Prostate gland (tissue), 2 donors: ENCODE results near the gene FHIT. TPM values are rescaled to one million over a fixed set of nuclear protein-coding genes. Genes with fewer than 3 reads are reported as not detected.

ENCODE experiments used
- DNase-seq: peaks from one replicate; pipeline ENCODE4 v3.0.0-alpha.2; 2019; ENCODE audit warnings: low spot score
- H3K27ac ChIP-seq, 2 donors: fragments of 200-600 bp; sonication (generic); 2 replicates each; pipeline ENCODE4 v1.5.1; 2017 to 2019
- H3K27me3 ChIP-seq: fragments of 200-600 bp; sonication (generic); replicated peaks from 2 replicates; pipeline ENCODE4 v1.5.1; 2019; ENCODE audit not compliant: insufficient read depth
- H3K36me3 ChIP-seq, 2 donors: fragments of 200-600 bp; sonication (generic); 1 replicate in 1 of 2; 2 replicates in 1 of 2; pipeline versions ENCODE4 v1.5.1 to v1.8.1; 2017 to 2019
- H3K4me1 ChIP-seq: fragments of 200-600 bp; sonication (generic); replicated peaks from 2 replicates; pipeline ENCODE4 v1.5.1; 2019
- H3K4me3 ChIP-seq, 2 donors: fragments of 200-600 bp; sonication (generic); 2 replicates each; pipeline ENCODE4 v1.5.1; 2017 to 2019
- H3K9me3 ChIP-seq: fragments of 200-600 bp; sonication (generic); 2 replicates; pipeline ENCODE4 v1.5.1; 2017
- CTCF ChIP-seq, 4 experiments: fragments of 200-600 bp in 2 of 4; fragments of 450-650 bp in 2 of 4; sonication (generic) in 2 of 4; IDR thresholded peaks; 1 replicate in 3 of 4; 2 replicates in 1 of 4; pipeline ENCODE4 v1.5.1; 2016 to 2019; ENCODE audit warnings: antibody characterized with exemption in 4 of 4, mild to moderate bottlenecking in 2 of 4, moderate library complexity in 2 of 4
- POLR2A ChIP-seq: fragments of 450-650 bp; IDR thresholded peaks from one replicate; pipeline ENCODE4 v1.6.1; 2016; ENCODE audit warnings: antibody characterized with exemption, mild to moderate bottlenecking
- POLR2AphosphoS5 ChIP-seq: sonication (generic); formaldehyde crosslinking; IDR thresholded peaks from one replicate; pipeline ENCODE4 v1.6.1; 2017; ENCODE audit warnings: antibody characterized with exemption
- WGBS: methylation state at CpG from one replicate; pipeline ENCODE4 v1.1.5; 2018; 5-methylcytosine and 5-hydroxymethylcytosine counted together
- intact Hi-C: fragments of 100-400 bp; cut with DNase I; formaldehyde crosslinking; loops from one replicate; pipeline ENCODE4 v1.14.2; 2022
- total RNA-seq, 2 donors: library from RNA; depleted of rRNA; stranded (reverse); fragments of >200 nt; gene quantifications; one replicate each; pipeline ENCODE4 v1.1.0, GENCODE V29; 2016

The FHIT gene
- total RNA-seq, 2 donors from 2014 or later, result 6.4 to 10.4 TPM

DNA sequence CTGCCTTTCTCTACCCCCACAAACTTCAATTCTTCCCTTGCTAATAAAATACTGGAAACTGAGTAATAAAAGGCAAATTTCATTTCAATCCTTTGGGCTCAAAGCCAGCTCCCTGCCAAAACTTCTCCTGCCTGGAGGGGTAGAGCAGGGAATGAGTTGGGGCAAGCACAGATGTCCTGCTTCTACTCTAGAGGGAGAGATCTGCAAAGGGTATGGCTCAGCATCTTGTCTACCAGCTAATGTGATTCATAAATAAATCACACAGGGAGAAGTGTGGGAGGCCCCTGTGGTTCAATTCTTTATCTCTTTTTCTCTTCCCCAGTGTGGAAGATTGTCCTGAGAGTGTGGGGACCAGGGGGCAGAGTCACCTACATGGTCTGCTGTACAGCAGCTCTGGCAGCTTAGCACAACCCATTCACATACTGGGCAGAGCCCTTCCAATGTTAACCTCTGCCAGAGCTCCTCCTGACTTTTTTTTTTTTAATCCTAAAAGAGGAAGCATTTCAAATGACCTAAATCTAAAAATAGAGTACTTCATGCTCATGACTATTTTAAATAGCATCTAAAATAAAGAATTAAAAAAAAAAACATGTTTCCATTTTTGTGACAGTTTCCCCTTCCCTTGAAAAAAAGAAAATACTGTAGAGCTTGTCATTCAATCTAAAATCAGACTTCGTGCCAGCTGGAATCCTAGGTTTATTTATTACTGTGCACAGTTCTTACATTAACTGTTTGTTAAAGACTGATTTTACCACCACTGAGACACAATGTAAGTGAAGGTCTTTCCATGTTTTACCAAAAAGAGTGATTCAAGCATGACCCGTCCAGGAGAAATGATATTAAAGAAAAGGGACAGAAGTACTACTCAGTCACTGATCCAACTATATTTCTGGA, 1117.7 kb downstream of the FHIT start:
- Histone ChIP-seq H3K4me1 (no peaks in the 10 kb centered on the region), H3K9me3 (no peaks in the 10 kb centered on the region), H3K4me3 (no peak overlapping the region), H3K27ac (no peak overlapping the region), H3K27me3 (no peaks in the 10 kb centered on the region), H3K36me3 (no peaks in the 10 kb centered on the region)
- 64% methylated on average over 2 of the region's 2 CpGs for WGBS
- DNase-seq, result no peak
- TF ChIP-seq POLR2AphosphoS5 (no peak), POLR2A (no peak), CTCF (IDR thresholded peaks at IDR 0.05) (no peak)
- intact Hi-C loops, result no loop called here

DNA sequence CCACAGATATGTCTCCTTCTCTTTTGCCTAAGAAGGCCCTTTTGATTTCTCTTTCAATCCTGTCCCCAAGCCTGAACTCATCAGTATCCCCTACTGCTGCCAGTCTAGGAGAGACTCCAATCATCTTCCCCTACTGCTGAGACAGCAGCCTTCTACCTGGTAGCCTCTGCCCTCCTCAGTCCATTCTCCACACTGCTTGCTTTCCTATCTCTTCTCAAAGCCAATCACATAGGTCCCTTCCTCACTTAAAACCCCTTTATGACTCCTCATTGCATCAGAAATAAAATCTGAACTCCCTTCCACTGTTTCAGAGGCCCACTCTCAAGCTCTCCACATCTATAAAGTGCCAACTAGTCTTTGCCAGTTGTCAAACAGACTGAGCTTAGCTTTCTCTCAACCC, 1119.6 kb downstream of the FHIT start:
- Histone ChIP-seq H3K27me3 (no peaks in the 10 kb centered on the region), H3K36me3 (no peaks in the 10 kb centered on the region), H3K27ac (no peak overlapping the region), H3K9me3 (no peaks in the 10 kb centered on the region), H3K4me1 (no peaks in the 10 kb centered on the region), H3K4me3 (no peak overlapping the region)
- TF ChIP-seq POLR2AphosphoS5 (no peak), CTCF (IDR thresholded peaks at IDR 0.05) (no peak), POLR2A (no peak)
- DNase-seq, result no peak
- intact Hi-C loops, result no loop called here

GRCh38 chr3:60126511-60127304, 1124.5 kb downstream of the FHIT start:
- WGBS, result 98% methylated on average over 6 of the region's 6 CpGs
- H3K4me1 ChIP-seq, result no peaks in the 10 kb centered on the region
- TF ChIP-seq POLR2A (no peak), CTCF (IDR thresholded peaks at IDR 0.05) (no peak), POLR2AphosphoS5 (no peak)

DNA sequence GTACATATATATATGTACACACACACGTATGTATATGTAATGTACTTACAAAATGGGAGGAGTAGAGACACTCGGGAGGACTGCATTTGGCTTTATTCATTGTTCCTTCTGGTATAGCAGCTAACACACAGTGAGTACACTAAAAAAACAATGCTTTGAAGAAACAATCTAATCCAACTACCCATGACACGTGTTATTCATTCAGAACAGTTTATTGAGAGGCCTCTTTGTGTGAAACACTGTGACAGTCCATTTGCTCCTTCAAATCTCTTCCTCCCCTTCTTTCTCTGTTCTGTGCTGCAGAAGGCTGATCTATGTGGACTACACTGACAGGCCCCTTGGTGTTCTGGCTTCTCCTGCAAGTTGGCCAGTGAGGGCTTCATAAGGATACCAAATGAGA, 1125.6 kb downstream of the FHIT start:
- no peak overlapping the region for H3K4me3 ChIP-seq
- no peak for TF ChIP-seq POLR2A
- TF ChIP-seq CTCF (IDR thresholded peaks at IDR 0.05), result no peak
- DNase-seq, result no peak
- H3K4me1 ChIP-seq, result no peaks in the 10 kb centered on the region
- H3K27ac ChIP-seq, result no peak overlapping the region
- intact Hi-C loops, result no loop called here
- no peaks in the 10 kb centered on the region for H3K36me3 ChIP-seq
- H3K9me3 ChIP-seq, result no peaks in the 10 kb centered on the region
- WGBS, result 94% methylated on average over 3 of the region's 3 CpGs
- no peaks in the 10 kb centered on the region for H3K27me3 ChIP-seq

More at GRCh38 chr3:60126511-60127304, 1124.5 kb downstream of the FHIT start:
- DNase-seq, result no peak
- Histone ChIP-seq H3K9me3 (no peaks in the 10 kb centered on the region), H3K27me3 (no peaks in the 10 kb centered on the region), H3K36me3 (no peaks in the 10 kb centered on the region), H3K4me3 (no peak overlapping the region), H3K27ac (no peak overlapping the region)
- intact Hi-C loops, result no loop called here
